H9 (cell line): Measurements from ENCODE around the gene POU2F3. TPM values are rescaled to one million over a fixed set of nuclear protein-coding genes. Genes with fewer than 3 reads are reported as not detected.

Experiments used
- DNase-seq: peaks from one replicate; pipeline ENCODE4 v3.0.0-alpha.2; 2017
- H2AFZ ChIP-seq: one replicate; pipeline ENCODE4 v1.6.1; 2013; ENCODE audit warnings: mild to moderate bottlenecking, low read length, control low read depth, moderate library complexity
- H2AK5ac ChIP-seq: 2 replicates; pipeline ENCODE4 v1.6.1; 2013; ENCODE audit warnings: low read length, control low read depth, mixed read lengths; ENCODE audit not compliant: insufficient read length
- H2BK120ac ChIP-seq: one replicate; pipeline ENCODE4 v1.6.1; 2013; ENCODE audit warnings: low read depth, mild to moderate bottlenecking, low read length, control low read depth, inconsistent platforms; ENCODE audit not compliant: poor library complexity, severe bottlenecking
- H2BK12ac ChIP-seq: 2 replicates; pipeline ENCODE4 v1.6.1; 2013; ENCODE audit warnings: low read length, control low read depth, mixed read lengths, low read depth; ENCODE audit not compliant: insufficient read length
- H2BK15ac ChIP-seq: 2 replicates; pipeline ENCODE4 v1.6.1; 2013; ENCODE audit warnings: low read depth, low read length, control low read depth
- H2BK20ac ChIP-seq: one replicate; pipeline ENCODE4 v1.6.1; 2013; ENCODE audit warnings: low read depth, mild to moderate bottlenecking, low read length, control low read depth, inconsistent platforms; ENCODE audit not compliant: poor library complexity, severe bottlenecking
- H2BK5ac ChIP-seq: 2 replicates; pipeline ENCODE4 v1.6.1; 2013; ENCODE audit warnings: low read length, control low read depth, mixed read lengths; ENCODE audit not compliant: insufficient read length
- H3K14ac ChIP-seq: 2 replicates; pipeline ENCODE4 v1.6.1; 2013; ENCODE audit warnings: low read length, control low read depth; ENCODE audit not compliant: insufficient read depth
- H3K18ac ChIP-seq: 2 replicates; pipeline ENCODE4 v1.6.1; 2013; ENCODE audit warnings: low read depth, mild to moderate bottlenecking, mixed read lengths, low read length, control low read depth; ENCODE audit not compliant: insufficient read length
- H3K23ac ChIP-seq: 2 replicates; pipeline ENCODE4 v1.6.1; 2013; ENCODE audit warnings: low read length, control low read depth, mixed read lengths, low read depth; ENCODE audit not compliant: insufficient read length
- H3K23me2 ChIP-seq: 2 replicates; pipeline ENCODE4 v1.6.1; 2013; ENCODE audit warnings: low read depth, mild to moderate bottlenecking, mixed read lengths, low read length, control low read depth; ENCODE audit not compliant: insufficient read length, poor library complexity, severe bottlenecking
- H3K27ac ChIP-seq: 2 replicates; pipeline ENCODE4 v1.5.1; 2013; ENCODE audit warnings: low read length, control low read depth, mixed read lengths, low read depth; ENCODE audit not compliant: insufficient read length
- H3K27me3 ChIP-seq: 2 replicates; pipeline ENCODE4 v1.6.1; 2013; ENCODE audit warnings: low read length, control low read depth, inconsistent platforms; ENCODE audit not compliant: insufficient read depth
- H3K4ac ChIP-seq: 2 replicates; pipeline ENCODE4 v1.6.1; 2013; ENCODE audit warnings: low read depth, mild to moderate bottlenecking, control low read depth, inconsistent platforms, low read length, moderate library complexity
- H3K4me1 ChIP-seq: 2 replicates; pipeline ENCODE4 v1.6.1; 2013; ENCODE audit warnings: low read length, control low read depth, inconsistent platforms; ENCODE audit not compliant: insufficient read depth
- H3K4me2 ChIP-seq: 2 replicates; pipeline ENCODE4 v1.6.1; 2013; ENCODE audit warnings: low read length, control low read depth, mixed read lengths; ENCODE audit not compliant: insufficient read length, insufficient read depth
- H3K56ac ChIP-seq: 2 replicates; pipeline ENCODE4 v1.6.1; 2013; ENCODE audit warnings: low read depth, mild to moderate bottlenecking, mixed read lengths, low read length, control low read depth; ENCODE audit not compliant: insufficient read length
- H3K79me1 ChIP-seq: 2 replicates; pipeline ENCODE4 v1.6.1; 2013; ENCODE audit warnings: low read depth, mild to moderate bottlenecking, moderate library complexity, low read length, control low read depth, inconsistent platforms; ENCODE audit not compliant: insufficient read depth, poor library complexity, severe bottlenecking
- H3K79me2 ChIP-seq: 2 replicates; pipeline ENCODE4 v1.6.1; 2013; ENCODE audit warnings: low read length, control low read depth, inconsistent platforms; ENCODE audit not compliant: insufficient read depth
- H3K9ac ChIP-seq: 2 replicates; pipeline ENCODE4 v1.6.1; 2013; ENCODE audit warnings: low read length, control low read depth, mixed read lengths; ENCODE audit not compliant: insufficient read length; ENCODE audit errors: extremely low read depth
- H3K9me3 ChIP-seq: one replicate; pipeline ENCODE4 v1.6.1; 2013; ENCODE audit warnings: low read depth, low read length, inconsistent platforms; ENCODE audit not compliant: control insufficient read depth
- H3T11ph ChIP-seq: one replicate; pipeline ENCODE4 v1.6.1; 2013; ENCODE audit warnings: mild to moderate bottlenecking, low read length, control low read depth, inconsistent platforms
- H4K20me1 ChIP-seq: one replicate; pipeline ENCODE4 v1.6.1; 2013; ENCODE audit not compliant: control insufficient read depth, insufficient read length, insufficient read depth
- H4K5ac ChIP-seq: 2 replicates; pipeline ENCODE4 v1.6.1; 2013; ENCODE audit warnings: low read depth, mild to moderate bottlenecking, mixed read lengths, low read length, control low read depth; ENCODE audit not compliant: insufficient read length
- H4K8ac ChIP-seq: replicated peaks from 2 replicates; pipeline ENCODE4 v1.6.1; 2013; ENCODE audit warnings: low read length, control low read depth, mixed read lengths, low read depth; ENCODE audit not compliant: insufficient read length
- H4K91ac ChIP-seq: 2 replicates; pipeline ENCODE4 v1.6.1; 2013; ENCODE audit warnings: low read depth, mild to moderate bottlenecking, moderate library complexity, mixed read lengths, low read length, control low read depth; ENCODE audit not compliant: insufficient read length
- H3K27ac Mint-ChIP-seq, 3 experiments: 2 replicates in 2 of 3; 3 replicates in 1 of 3; pipeline ENCODE4 v1.8.0; 2020 to 2021; ENCODE audit warnings: mixed read lengths in 3 of 3, mild to moderate bottlenecking in 1 of 3, moderate library complexity in 1 of 3
- H3K27me3 Mint-ChIP-seq: 2 replicates; pipeline ENCODE4 v1.8.0; 2021; ENCODE audit warnings: low read depth, mild to moderate bottlenecking, moderate library complexity, mixed read lengths
- H3K36me3 Mint-ChIP-seq, 3 experiments: 2 replicates in 2 of 3; 3 replicates in 1 of 3; pipeline ENCODE4 v1.8.0; 2020 to 2021; ENCODE audit warnings: low read depth in 3 of 3, mixed read lengths in 3 of 3; ENCODE audit not compliant: insufficient read depth in 1 of 3
- H3K4me1 Mint-ChIP-seq, 2 experiments: 2 replicates each; pipeline ENCODE4 v1.8.0; 2020; ENCODE audit warnings: mixed read lengths in 2 of 2
- H3K4me3 Mint-ChIP-seq, 2 experiments: 2 replicates in 1 of 2; 3 replicates in 1 of 2; pipeline ENCODE4 v1.8.0; 2020 to 2021; ENCODE audit warnings: mild to moderate bottlenecking in 2 of 2, mixed read lengths in 2 of 2, moderate library complexity in 1 of 2
- H3K9me3 Mint-ChIP-seq, 2 experiments: 2 replicates in 1 of 2; 3 replicates in 1 of 2; pipeline ENCODE4 v1.8.0; 2020; ENCODE audit warnings: mild to moderate bottlenecking in 2 of 2, mixed read lengths in 2 of 2, moderate library complexity in 1 of 2
- CTCF ChIP-seq: fragments of 200-600 bp; sonication (generic); conservative IDR thresholded peaks from 3 replicates; pipeline ENCODE4 v1.8.0; 2021; ENCODE audit warnings: antibody characterized with exemption, mild to moderate bottlenecking
- WGBS: extraction: QIAGEN DNeasy Blood & Tissue Kit; methylation state at CpG from one replicate; pipeline ENCODE4 v1.1.7; 2013; ENCODE audit warnings: missing lambda C conversion rate, low lambda C conversion rate, mixed read lengths; ENCODE audit not compliant: insufficient read length; ENCODE audit errors: extremely low coverage; 5-methylcytosine and 5-hydroxymethylcytosine counted together
- total RNA-seq: library from RNA; stranded (reverse); gene quantifications from 2 replicates; pipeline ENCODE4 v1.2.1, GENCODE V29; 2021

The POU2F3 gene
- total RNA-seq, 1 experiment from 2014 or later = 1.1 TPM

DNA sequence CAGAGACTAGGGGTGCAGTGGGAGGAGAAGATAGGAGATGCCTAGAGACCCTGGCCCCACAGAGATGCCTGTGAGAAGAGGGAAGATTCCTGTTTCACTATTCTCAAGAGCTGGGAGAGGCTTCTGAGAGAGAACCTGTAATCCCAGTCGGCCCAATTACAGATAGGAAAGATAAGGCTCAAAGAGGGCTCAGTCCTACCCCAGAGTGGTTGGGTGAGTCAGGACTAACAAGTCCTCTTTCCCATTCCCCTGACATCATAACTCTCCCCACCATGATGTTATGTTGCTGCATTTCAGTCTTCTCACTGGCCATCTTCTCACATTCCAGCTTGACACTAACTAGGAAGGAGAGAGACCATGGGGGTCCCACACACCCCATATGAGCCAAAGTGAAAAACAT, 114.1 kb downstream of the POU2F3 start:
- Mint-ChIP-seq H3K27ac (peak overlapping the region in 2 of 3 experiments; percentile 50 to 57; a peak in 3 of 7 replicates), H3K4me3 (no peak overlapping the region), H3K9me3 (no peaks in the 10 kb centered on the region), H3K36me3 (peaks cover 0 to 4% (median 3%) of the 10 kb centered on the region in 3 experiments; a peak in 3 of 7 replicates), H3K4me1 (peaks cover 22 to 29% of the 10 kb centered on the region in 2 experiments), H3K27me3 (no peaks in the 10 kb centered on the region)
- H3T11ph ChIP-seq = no peak overlapping the region
- H4K20me1 ChIP-seq = no peaks in the 10 kb centered on the region
- H2BK20ac ChIP-seq = no peak overlapping the region
- no peak overlapping the region for H3K27ac ChIP-seq
- DNase-seq = no peak
- no peak overlapping the region for H3K18ac ChIP-seq
- H3K79me2 ChIP-seq = peaks cover 10% of the 10 kb centered on the region; the same call in 1 of the 2 replicates
- no peak overlapping the region for H2BK12ac ChIP-seq
- H3K56ac ChIP-seq = no peak overlapping the region
- no peak for TF ChIP-seq CTCF
- no peak overlapping the region for H4K5ac ChIP-seq
- H3K9me3 ChIP-seq = no peaks in the 10 kb centered on the region
- H2AFZ ChIP-seq = no peak overlapping the region
- no peaks in the 10 kb centered on the region for H3K27me3 ChIP-seq
- no peak overlapping the region for H4K91ac ChIP-seq
- no peak overlapping the region for H2BK5ac ChIP-seq
- H3K4me1 ChIP-seq = no peaks in the 10 kb centered on the region; the same call in 1 of the 2 replicates
- H3K4me2 ChIP-seq = no peak overlapping the region
- no peaks in the 10 kb centered on the region for H3K23me2 ChIP-seq
- no peak overlapping the region for H2BK120ac ChIP-seq
- H3K79me1 ChIP-seq = peaks cover 10% of the 10 kb centered on the region
- H3K23ac ChIP-seq = no peak overlapping the region
- WGBS = no CpG with 5 or more reads among the region's 1 CpG
- no peak overlapping the region for H3K14ac ChIP-seq
- no peak overlapping the region for H4K8ac ChIP-seq
- H3K9ac ChIP-seq = no peak overlapping the region
- no peak overlapping the region for H2BK15ac ChIP-seq
- H2AK5ac ChIP-seq = no peak overlapping the region
- no peak overlapping the region for H3K4ac ChIP-seq
